Memory B cell (primary cell): ENCODE results near the gene CDH13.

Source experiments
- ATAC-seq: fragments of 150-1000 bp; cut with Tn5 transposase; 2 replicates; pipeline ENCODE4 v1.10.0; 2021; ENCODE audit warnings: low read depth, mild to moderate bottlenecking, moderate library complexity
- DNase-seq, 2 donors: peaks; one replicate each; pipeline ENCODE4 v3.0.0; 2022; ENCODE audit warnings: low spot score in 2 of 2
- H3K27ac Mint-ChIP-seq: one replicate; pipeline ENCODE4 v1.8.0; 2022; ENCODE audit warnings: mild to moderate bottlenecking, moderate library complexity, mixed read lengths
- H3K27me3 Mint-ChIP-seq: one replicate; pipeline ENCODE4 v1.8.0; 2022; ENCODE audit warnings: mixed read lengths
- H3K36me3 Mint-ChIP-seq: one replicate; pipeline ENCODE4 v1.8.0; 2022; ENCODE audit warnings: mild to moderate bottlenecking, mixed read lengths
- H3K4me1 Mint-ChIP-seq: one replicate; pipeline ENCODE4 v1.8.0; 2022; ENCODE audit warnings: mixed read lengths
- H3K4me3 Mint-ChIP-seq: one replicate; pipeline ENCODE4 v1.8.0; 2022; ENCODE audit warnings: mild to moderate bottlenecking, moderate library complexity, mixed read lengths
- H3K9me3 Mint-ChIP-seq: one replicate; pipeline ENCODE4 v1.8.0; 2022; ENCODE audit warnings: mixed read lengths

Gene CDH13

DNA sequence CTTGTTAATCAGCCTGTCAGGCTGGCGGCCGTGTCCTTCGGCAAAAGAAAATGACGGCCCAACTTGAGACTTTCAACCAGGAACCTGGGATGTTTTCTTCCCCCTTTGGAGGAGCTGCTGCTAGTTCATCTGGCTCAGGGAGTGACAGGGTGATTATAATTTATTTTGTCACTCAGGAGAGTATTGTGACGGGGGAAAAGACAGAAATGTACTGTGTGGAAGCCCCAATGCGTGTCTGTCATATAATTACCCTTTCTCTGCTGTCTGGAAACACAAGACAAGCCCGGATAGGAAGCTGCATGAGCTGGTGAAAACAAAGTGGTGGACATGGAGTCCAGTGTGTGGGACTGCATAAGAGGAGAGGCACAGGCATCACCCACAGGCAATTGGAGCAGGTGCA is 854.8 kb downstream of the CDH13 start:
- Mint-ChIP-seq H3K27me3 (peaks cover 5% of the 10 kb centered on the region), H3K4me1 (no peaks in the 10 kb centered on the region), H3K27ac (no peak overlapping the region), H3K36me3 (no peaks in the 10 kb centered on the region), H3K4me3 (no peak overlapping the region), H3K9me3 (no peaks in the 10 kb centered on the region)
- DNase-seq (no peak), ATAC-seq (no peak)

DNA sequence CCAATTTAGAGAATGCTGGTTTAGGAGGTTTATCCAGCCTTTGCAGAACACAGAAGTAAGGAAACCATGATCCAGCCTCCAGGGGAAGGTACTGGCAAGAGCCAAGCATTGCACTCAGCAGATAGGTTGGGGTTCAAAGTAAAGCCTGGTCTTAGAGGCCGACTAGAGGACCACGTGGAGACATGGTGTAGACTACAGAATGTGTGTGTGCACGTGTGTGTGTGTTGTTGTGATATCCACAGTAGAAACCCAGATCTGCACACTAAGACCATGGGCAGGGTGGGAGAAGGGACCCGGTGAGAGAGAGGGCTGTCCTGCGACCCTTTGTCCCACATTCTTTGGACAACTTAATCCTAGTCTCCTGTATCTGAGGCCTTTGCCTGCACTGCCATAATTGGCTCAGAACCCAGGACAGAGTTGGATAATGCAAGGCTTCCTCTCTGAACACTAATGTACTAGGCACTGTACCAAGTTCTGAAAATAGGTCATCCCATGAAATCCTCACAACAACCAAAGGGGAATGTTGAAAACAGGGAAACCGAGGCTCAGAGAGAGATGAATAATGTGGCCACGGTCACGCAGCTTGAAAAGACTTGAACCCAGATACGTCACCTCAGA is 855.9 kb downstream of the CDH13 start:
- no peaks in the 10 kb centered on the region for H3K4me1 Mint-ChIP-seq
- no peak overlapping the region for H3K27ac Mint-ChIP-seq
- no peak overlapping the region for H3K4me3 Mint-ChIP-seq
- H3K36me3 Mint-ChIP-seq, result no peaks in the 10 kb centered on the region
- no peak for ATAC-seq
- peaks cover 7% of the 10 kb centered on the region for H3K27me3 Mint-ChIP-seq
- no peaks in the 10 kb centered on the region for H3K9me3 Mint-ChIP-seq
- DNase-seq, result no peak

DNA sequence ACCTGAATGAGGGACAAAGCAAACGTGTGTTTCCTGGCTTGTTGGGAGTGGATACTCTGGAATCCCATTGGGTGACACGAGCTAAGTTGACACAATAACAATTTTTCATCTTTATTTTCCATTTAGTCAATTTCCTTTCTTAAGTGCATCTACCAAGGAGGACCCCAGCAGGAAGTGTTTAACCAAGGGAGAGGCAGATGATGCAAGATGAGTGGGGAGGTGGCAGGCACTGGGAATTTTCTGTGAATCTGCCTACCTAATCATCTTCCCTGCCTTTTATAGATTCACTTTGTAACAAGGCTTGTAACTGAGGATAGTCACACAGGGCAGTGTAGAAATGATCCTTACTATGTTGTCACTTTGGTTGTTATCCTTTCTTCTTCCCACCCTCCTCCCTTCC is 863.3 kb downstream of the CDH13 start:
- Mint-ChIP-seq H3K9me3 (no peaks in the 10 kb centered on the region), H3K36me3 (no peaks in the 10 kb centered on the region), H3K4me1 (no peaks in the 10 kb centered on the region), H3K27ac (no peak overlapping the region), H3K27me3 (peaks cover 15% of the 10 kb centered on the region), H3K4me3 (no peak overlapping the region)
- DNase-seq (no peak), ATAC-seq (no peak)

DNA sequence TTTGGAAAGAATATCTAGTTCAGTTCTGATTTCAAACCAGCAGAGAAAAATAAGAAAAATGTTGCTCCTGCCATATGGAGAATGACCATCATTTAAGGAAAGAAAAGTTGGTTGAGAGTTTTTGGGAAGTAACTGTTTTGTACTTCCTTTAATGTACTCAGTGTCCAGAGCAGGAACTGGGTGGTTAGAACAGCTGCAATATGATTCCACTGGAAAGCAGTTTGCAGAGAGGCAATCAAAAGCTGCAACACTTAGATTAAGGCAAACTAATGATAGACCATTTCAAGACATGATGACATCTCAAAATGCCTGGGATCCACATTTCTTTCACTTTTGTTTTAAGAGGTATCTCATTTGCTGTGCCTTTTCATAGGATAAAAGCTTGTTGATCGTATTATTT is 867.7 kb downstream of the CDH13 start:
- Mint-ChIP-seq H3K4me3 (no peak overlapping the region), H3K9me3 (no peaks in the 10 kb centered on the region), H3K27me3 (peaks cover 5% of the 10 kb centered on the region), H3K36me3 (no peaks in the 10 kb centered on the region), H3K27ac (no peak overlapping the region), H3K4me1 (no peaks in the 10 kb centered on the region)
- ATAC-seq, result no peak
- no peak for DNase-seq

DNA sequence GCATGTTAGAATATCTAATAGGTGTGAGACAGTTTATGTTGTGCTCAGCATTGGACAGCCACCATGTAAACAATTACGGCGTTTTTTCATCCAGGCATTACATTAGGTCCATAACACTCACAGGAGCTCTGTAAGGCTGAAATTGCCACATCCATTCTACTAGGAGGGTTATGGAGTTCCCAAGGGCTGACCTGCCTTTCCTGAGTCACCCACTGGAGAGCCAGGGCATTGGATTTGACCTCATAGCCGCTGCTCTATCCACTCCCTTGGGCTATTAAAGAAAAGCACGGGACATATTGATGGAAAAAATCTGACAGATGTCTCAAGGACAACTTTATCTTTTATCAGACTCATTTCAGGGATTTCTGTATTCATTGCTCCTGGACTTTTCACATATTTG is 874.7 kb downstream of the CDH13 start:
- Mint-ChIP-seq H3K27me3 (peaks cover 11% of the 10 kb centered on the region), H3K4me1 (no peaks in the 10 kb centered on the region), H3K4me3 (no peak overlapping the region), H3K36me3 (no peaks in the 10 kb centered on the region), H3K9me3 (peaks cover 2% of the 10 kb centered on the region), H3K27ac (no peak overlapping the region)
- DNase-seq (no peak), ATAC-seq (no peak)

DNA sequence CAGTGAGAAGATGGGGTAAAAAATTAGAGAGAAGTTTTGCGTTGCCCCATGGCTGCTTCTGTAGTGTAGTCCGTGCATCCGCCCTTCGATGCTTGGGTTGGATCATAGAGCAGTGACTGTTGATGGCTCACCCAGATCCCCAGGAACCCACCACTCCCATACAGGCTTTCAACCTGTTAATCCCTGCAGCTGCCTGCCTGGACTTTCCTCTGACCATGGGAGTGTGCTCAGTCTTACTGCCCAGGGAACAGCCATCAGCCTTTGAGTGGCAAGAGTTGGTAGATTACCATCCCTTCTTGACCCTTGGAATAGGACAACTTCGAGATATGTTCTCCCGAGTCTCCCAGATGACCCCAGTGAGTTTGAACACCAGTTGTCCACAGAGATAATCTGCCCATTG is 881.5 kb downstream of the CDH13 start:
- peaks cover under 1% of the 10 kb centered on the region for H3K9me3 Mint-ChIP-seq
- H3K4me3 Mint-ChIP-seq, result no peak overlapping the region
- H3K27ac Mint-ChIP-seq, result no peak overlapping the region
- DNase-seq, result no peak
- H3K4me1 Mint-ChIP-seq, result no peaks in the 10 kb centered on the region
- peaks cover 6% of the 10 kb centered on the region for H3K27me3 Mint-ChIP-seq
- H3K36me3 Mint-ChIP-seq, result no peaks in the 10 kb centered on the region
- ATAC-seq, result no peak

DNA sequence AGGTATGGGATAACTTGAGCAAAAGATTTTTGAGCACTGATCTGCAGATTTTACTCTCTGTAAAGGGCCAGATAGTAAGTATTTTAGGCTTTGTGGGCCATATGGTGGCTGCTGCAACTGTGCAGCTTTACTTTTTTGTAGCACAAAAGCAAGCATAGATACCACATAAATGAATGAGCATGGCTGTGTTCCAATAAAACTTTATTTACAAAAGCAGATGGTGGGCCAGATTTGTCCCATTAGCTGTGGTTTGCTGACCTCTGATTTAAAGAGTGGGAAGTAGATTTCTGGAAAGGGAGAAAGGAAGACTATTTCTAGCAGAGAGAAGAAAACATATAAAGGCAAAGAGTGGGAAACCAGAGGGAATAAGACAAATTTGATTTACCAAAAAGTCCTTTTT is 882.5 kb downstream of the CDH13 start:
- H3K4me3 Mint-ChIP-seq, result no peak overlapping the region
- ATAC-seq, result no peak
- H3K27me3 Mint-ChIP-seq, result peaks cover 6% of the 10 kb centered on the region
- no peaks in the 10 kb centered on the region for H3K36me3 Mint-ChIP-seq
- DNase-seq, result no peak
- no peaks in the 10 kb centered on the region for H3K9me3 Mint-ChIP-seq
- H3K4me1 Mint-ChIP-seq, result no peaks in the 10 kb centered on the region
- H3K27ac Mint-ChIP-seq, result no peak overlapping the region

DNA sequence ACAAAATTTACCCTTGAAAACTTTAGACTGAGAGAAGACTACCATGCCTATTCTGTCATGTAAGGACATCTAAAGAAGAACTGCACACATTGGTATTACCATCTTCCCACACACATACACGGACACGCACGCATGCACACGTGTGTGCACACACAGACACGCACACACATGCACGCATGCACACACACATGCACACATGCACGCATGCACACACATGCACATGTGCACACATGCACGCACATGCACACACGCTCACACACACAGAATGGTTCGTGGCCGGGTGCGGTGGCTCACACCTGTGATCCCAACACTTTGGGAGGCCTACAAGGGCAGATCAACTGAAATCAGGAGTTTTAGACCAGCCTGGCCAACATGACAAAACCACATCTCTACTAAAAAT is 884.1 kb downstream of the CDH13 start:
- no peak overlapping the region for H3K27ac Mint-ChIP-seq
- no peaks in the 10 kb centered on the region for H3K36me3 Mint-ChIP-seq
- ATAC-seq, result no peak
- H3K27me3 Mint-ChIP-seq, result peaks cover 8% of the 10 kb centered on the region
- no peaks in the 10 kb centered on the region for H3K4me1 Mint-ChIP-seq
- DNase-seq, result no peak
- H3K9me3 Mint-ChIP-seq, result no peaks in the 10 kb centered on the region
- no peak overlapping the region for H3K4me3 Mint-ChIP-seq

DNA sequence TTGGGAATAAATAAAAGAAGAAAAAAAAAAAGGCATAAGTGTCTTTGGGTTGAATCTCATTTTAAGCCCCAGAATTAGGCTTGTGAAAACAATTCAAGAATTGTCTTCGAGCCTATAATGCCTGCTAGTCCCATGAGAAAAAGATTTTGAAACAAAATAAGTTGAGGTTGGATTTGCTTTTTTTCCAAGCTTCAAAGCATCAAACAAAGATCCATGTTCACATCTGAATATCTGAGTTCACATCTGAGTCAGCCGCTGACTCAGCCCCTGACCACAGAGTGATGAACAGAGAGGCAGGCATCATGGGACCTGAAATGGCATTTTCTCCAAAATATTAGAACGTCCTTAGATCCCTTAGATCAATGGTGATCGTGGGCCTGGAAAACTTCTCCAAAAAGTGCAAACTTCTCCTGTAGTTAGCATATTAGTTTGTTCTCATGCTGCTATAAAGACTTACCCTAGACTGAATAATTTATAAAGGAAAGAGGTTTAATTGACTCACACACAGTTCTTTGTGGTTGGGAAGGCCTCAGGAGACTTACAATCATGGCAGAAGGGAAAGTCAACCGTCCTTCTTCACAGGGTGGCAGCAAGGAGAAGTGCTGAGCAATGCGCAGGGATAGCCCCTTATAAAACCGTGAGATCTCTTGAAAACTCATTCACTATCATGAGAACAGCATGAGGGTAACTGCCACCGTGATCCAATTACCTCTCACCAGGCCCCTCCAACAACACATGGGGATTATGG is 886.4 kb downstream of the CDH13 start:
- H3K4me3 Mint-ChIP-seq, result no peak overlapping the region
- no peak for DNase-seq

DNA sequence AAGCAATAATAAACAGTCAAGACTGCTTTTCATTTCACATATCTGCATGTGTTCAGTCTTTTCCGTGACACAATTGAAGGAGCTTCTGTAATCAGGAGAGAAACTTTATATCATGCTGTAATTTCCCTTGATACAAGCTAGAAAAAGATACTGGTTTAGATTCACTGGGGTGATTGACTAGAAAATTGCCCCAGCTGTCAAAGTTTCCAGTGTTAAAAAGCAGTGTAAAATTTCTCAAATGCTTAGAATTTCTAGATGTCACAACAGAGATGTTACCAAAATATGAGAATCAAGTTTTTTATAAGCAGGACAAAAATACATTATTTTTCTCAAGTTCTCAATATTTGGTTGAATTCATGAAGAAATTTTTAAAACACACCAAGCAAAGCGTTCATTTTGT is 888.6 kb downstream of the CDH13 start:
- no peaks in the 10 kb centered on the region for H3K4me1 Mint-ChIP-seq

More for the DNA sequence above, 886.4 kb downstream of the CDH13 start:
- H3K9me3 Mint-ChIP-seq, result peaks cover 5% of the 10 kb centered on the region
- no peaks in the 10 kb centered on the region for H3K4me1 Mint-ChIP-seq
- H3K36me3 Mint-ChIP-seq, result no peaks in the 10 kb centered on the region
- H3K27me3 Mint-ChIP-seq, result peaks cover 5% of the 10 kb centered on the region
- H3K27ac Mint-ChIP-seq, result no peak overlapping the region
- no peak for ATAC-seq

DNA sequence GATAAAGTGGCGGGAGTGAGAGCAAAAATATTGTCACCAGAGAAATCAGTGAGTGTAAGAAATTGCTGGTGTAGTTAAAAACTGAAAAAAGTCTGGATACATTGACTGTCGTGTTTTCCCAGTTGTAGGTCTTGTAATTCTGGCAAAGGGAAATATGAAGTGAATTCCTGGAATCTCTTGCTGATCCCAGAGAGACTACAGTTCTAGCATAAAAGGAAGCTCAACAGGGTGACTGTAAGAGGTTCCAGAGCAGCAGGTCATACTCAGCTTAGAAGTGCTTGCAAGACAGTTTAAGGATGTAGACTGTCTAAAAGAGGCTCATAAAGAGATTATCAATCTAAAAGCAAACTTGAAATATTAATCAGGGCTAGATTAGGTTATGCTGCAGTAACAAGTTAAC is 890.2 kb downstream of the CDH13 start:
- H3K36me3 Mint-ChIP-seq, result no peaks in the 10 kb centered on the region
- no peak for DNase-seq
- H3K27me3 Mint-ChIP-seq, result peaks cover 2% of the 10 kb centered on the region
- no peak overlapping the region for H3K27ac Mint-ChIP-seq
- no peak for ATAC-seq
- H3K4me3 Mint-ChIP-seq, result no peak overlapping the region
- no peaks in the 10 kb centered on the region for H3K4me1 Mint-ChIP-seq
- peaks cover 7% of the 10 kb centered on the region for H3K9me3 Mint-ChIP-seq

More for the DNA sequence above, 888.6 kb downstream of the CDH13 start:
- DNase-seq (no peak), ATAC-seq (no peak)
- Mint-ChIP-seq H3K36me3 (no peaks in the 10 kb centered on the region), H3K27ac (no peak overlapping the region), H3K27me3 (peaks cover 2% of the 10 kb centered on the region), H3K4me3 (no peak overlapping the region), H3K9me3 (peaks cover 7% of the 10 kb centered on the region)

DNA sequence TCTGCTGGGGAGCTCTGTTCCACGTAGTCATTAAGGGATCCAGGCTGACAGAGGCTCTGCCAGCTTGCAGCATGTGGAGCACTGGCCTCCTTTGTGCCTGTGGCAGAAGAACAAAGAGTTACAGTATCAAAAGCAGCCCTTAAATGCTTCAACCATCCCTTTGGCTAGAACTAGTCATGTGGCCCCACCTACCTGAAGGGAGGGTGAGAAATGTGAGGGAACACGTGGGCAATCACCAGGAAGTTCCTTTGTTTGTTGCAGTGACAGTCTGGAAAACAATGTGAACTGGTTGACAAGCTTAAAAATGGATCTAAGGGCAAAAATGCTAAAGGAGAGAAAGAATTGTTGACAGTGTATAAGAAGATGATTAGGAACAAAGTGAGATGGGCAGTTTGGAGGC is 890.6 kb downstream of the CDH13 start:
- H3K4me3 Mint-ChIP-seq, result no peak overlapping the region
- no peak overlapping the region for H3K27ac Mint-ChIP-seq
- ATAC-seq, result no peak
- H3K36me3 Mint-ChIP-seq, result no peaks in the 10 kb centered on the region
- peaks cover 7% of the 10 kb centered on the region for H3K9me3 Mint-ChIP-seq
- H3K27me3 Mint-ChIP-seq, result peaks cover 2% of the 10 kb centered on the region
- H3K4me1 Mint-ChIP-seq, result no peaks in the 10 kb centered on the region
- DNase-seq, result no peak

DNA sequence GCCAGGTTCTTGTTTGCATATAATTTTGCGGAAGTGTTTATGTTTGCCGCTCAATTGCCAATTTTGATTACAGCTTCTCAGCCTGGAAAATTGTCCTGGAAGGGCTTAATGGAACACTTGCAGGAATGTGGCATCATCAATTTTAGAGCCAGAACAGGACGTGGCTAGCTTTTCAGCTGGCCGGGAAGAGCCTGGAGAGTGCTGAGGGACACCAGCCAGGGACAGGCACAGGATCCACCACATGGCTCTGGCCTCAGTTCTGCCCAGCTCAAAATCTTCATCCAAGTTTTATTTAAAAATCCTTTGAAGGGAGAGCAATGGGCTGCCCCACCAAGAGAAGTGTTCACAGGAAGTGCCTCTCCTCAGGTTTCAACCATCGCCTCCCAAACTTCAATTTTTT is 893.8 kb downstream of the CDH13 start:
- no peak overlapping the region for H3K27ac Mint-ChIP-seq
- H3K4me1 Mint-ChIP-seq, result no peaks in the 10 kb centered on the region
- peaks cover 7% of the 10 kb centered on the region for H3K9me3 Mint-ChIP-seq
- H3K4me3 Mint-ChIP-seq, result no peak overlapping the region
- peaks cover 6% of the 10 kb centered on the region for H3K27me3 Mint-ChIP-seq
- no peak for DNase-seq
- ATAC-seq, result no peak
- no peaks in the 10 kb centered on the region for H3K36me3 Mint-ChIP-seq

DNA sequence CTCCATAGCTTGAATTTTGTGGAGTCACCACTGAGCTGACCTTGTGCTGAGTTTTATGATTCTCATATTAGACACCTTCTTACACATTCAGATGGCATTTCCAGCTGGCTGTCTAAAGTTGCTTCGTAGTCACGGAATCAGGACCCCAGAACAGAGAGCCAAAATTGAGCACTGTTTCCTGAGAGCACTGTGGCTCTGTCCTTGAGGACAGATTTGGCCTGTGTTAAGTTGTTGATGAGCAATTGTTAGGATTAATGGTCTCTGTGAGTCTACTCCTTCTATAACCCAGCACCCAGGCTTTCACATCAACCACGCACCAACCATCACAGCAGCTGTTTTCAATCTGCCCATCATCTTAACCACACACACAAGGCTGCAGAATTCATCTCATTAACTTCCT is 903.5 kb downstream of the CDH13 start:
- Mint-ChIP-seq H3K9me3 (peaks cover 2% of the 10 kb centered on the region), H3K27me3 (peaks cover 10% of the 10 kb centered on the region), H3K27ac (no peak overlapping the region), H3K36me3 (no peaks in the 10 kb centered on the region), H3K4me3 (no peak overlapping the region), H3K4me1 (no peaks in the 10 kb centered on the region)
- ATAC-seq (no peak), DNase-seq (no peak)

DNA sequence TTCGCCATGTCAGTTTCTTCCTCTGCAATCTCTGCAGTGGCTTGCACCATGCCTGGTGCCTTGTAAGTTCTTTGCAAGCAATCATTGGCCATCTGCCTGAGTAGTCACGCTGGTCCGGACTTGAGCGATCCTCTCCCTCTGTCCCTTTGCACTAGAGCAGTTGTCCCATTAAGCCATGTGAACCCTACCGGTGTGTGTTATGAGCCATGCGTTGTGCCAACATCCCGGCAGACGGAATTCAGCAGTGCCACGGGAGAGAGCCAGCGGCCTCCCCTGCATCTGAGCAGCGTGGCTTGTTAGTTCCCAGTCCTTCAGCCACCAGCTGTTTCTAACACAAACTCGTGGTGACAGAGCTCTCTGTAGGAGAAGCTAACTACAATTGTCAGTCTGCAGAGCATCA is 905.9 kb downstream of the CDH13 start:
- Mint-ChIP-seq H3K36me3 (no peaks in the 10 kb centered on the region), H3K4me1 (no peaks in the 10 kb centered on the region), H3K27ac (no peak overlapping the region), H3K4me3 (no peak overlapping the region), H3K9me3 (peaks cover 6% of the 10 kb centered on the region), H3K27me3 (peaks cover 14% of the 10 kb centered on the region)
- ATAC-seq, result no peak
- no peak for DNase-seq
